ENCODE data around the gene ZNF497. TPM values are rescaled to one million over a fixed set of nuclear protein-coding genes. Genes with fewer than 3 reads are reported as not detected.
A peak's percentile ranks its signal among the peaks of the same experiment; 100 is the strongest.

The ZNF497 gene
- total RNA-seq, 1 donor from 2014 or later = 0.79 TPM

GRCh38 chr19:58335630-58336029 is 26.9 kb downstream of the ZNF497 start:
- peaks cover 6% of the 10 kb centered on the region for H3K9me3 Mint-ChIP-seq
- H3K27ac Mint-ChIP-seq = no peak overlapping the region
- intact Hi-C loops (cut with micrococcal nuclease) = no loop called here
- peaks cover 53% of the 10 kb centered on the region for H3K36me3 Mint-ChIP-seq (ENCODE audit: low read depth)
- no peak overlapping the region for H3K4me3 Mint-ChIP-seq
- no peaks in the 10 kb centered on the region for H3K4me1 Mint-ChIP-seq
- H3K27me3 Mint-ChIP-seq = no peaks in the 10 kb centered on the region
- no peak for DNase-seq

- DNase-seq = no peak
- intact Hi-C loops (cut with micrococcal nuclease) = no loop called here
- Mint-ChIP-seq H3K27me3 (no peaks in the 10 kb centered on the region), H3K27ac (no peak overlapping the region), H3K4me3 (no peak overlapping the region), H3K9me3 (peaks cover 2% of the 10 kb centered on the region), H3K4me1 (no peaks in the 10 kb centered on the region), H3K36me3 (ENCODE audit: low read depth) (peaks cover 47% of the 10 kb centered on the region)
Observed at GRCh38 chr19:58334691-58335249, 27.8 kb downstream of the ZNF497 start.

- intact Hi-C loops (cut with micrococcal nuclease) = no loop called here
- Mint-ChIP-seq H3K9me3 (no peaks in the 10 kb centered on the region), H3K36me3 (ENCODE audit: low read depth) (peaks cover 27% of the 10 kb centered on the region), H3K27ac (no peak overlapping the region), H3K4me1 (peaks cover 5% of the 10 kb centered on the region), H3K27me3 (no peaks in the 10 kb centered on the region), H3K4me3 (no peak overlapping the region)
- no peak for DNase-seq
Observed at GRCh38 chr19:58332697-58333096, 29.9 kb downstream of the ZNF497 start.

GRCh38 chr19:58330458-58330857 is 32.1 kb downstream of the ZNF497 start:
- no peak overlapping the region for H3K27ac Mint-ChIP-seq
- intact Hi-C loops (cut with micrococcal nuclease) = no loop called here
- no peaks in the 10 kb centered on the region for H3K9me3 Mint-ChIP-seq
- H3K36me3 Mint-ChIP-seq (ENCODE audit: low read depth) = peaks cover 11% of the 10 kb centered on the region
- peaks cover 5% of the 10 kb centered on the region for H3K4me1 Mint-ChIP-seq
- H3K4me3 Mint-ChIP-seq = no peak overlapping the region
- no peaks in the 10 kb centered on the region for H3K27me3 Mint-ChIP-seq
- DNase-seq = no peak

GRCh38 chr19:58328999-58329398 is 33.6 kb downstream of the ZNF497 start:
- H3K4me3 Mint-ChIP-seq = no peak overlapping the region
- peaks cover 5% of the 10 kb centered on the region for H3K4me1 Mint-ChIP-seq
- H3K27me3 Mint-ChIP-seq = no peaks in the 10 kb centered on the region
- no peaks in the 10 kb centered on the region for H3K9me3 Mint-ChIP-seq
- H3K27ac Mint-ChIP-seq = no peak overlapping the region
- intact Hi-C loops (cut with micrococcal nuclease) = no loop called here
- peaks cover 2% of the 10 kb centered on the region for H3K36me3 Mint-ChIP-seq (ENCODE audit: low read depth)
- DNase-seq = no peak

- Mint-ChIP-seq H3K4me3 (no peak within 1 kb of the TSS), H3K36me3 (ENCODE audit: low read depth) (peaks cover 10% of the 10 kb centered on the region), H3K4me1 (peaks cover 5% of the 10 kb centered on the region), H3K9me3 (no peaks in the 10 kb centered on the region), H3K27ac (no peak within 1 kb of the TSS), H3K27me3 (no peaks in the 10 kb centered on the region)
- intact Hi-C loops (cut with micrococcal nuclease) = loop anchor here (1.0 to 2.0 kb wide), 9 partner anchors 20 to 140 kb away; partner anchors contain the start of genes ERVK3-1, ZNF132, ZNF324 and ZNF497
- DNase-seq = peak; percentile 97
Observed at GRCh38 chr19:58326914-58327726, 35.4 kb downstream of the ZNF497 start, which contains the start of gene ZSCAN22. Gene ZSCAN22 (plus strand): TSS chr19:58326994. CDS start chr19:58334803, 7,809 bp downstream.

- Mint-ChIP-seq H3K4me3 (no peak overlapping the region), H3K36me3 (ENCODE audit: low read depth) (peaks cover 10% of the 10 kb centered on the region), H3K4me1 (peaks cover 5% of the 10 kb centered on the region), H3K27ac (no peak overlapping the region), H3K27me3 (no peaks in the 10 kb centered on the region), H3K9me3 (no peaks in the 10 kb centered on the region)
- intact Hi-C loops (cut with micrococcal nuclease) = loop anchor here (1.0 to 2.0 kb wide), 3 partner anchors 82 to 140 kb away; partner anchors contain the start of genes ZNF132, ZNF324 and ZNF584
- DNase-seq = peak; percentile 61
Observed at GRCh38 chr19:58326501-58326913, 36.0 kb downstream of the ZNF497 start.

GRCh38 chr19:58325311-58326022 is 37.1 kb downstream of the ZNF497 start:
- intact Hi-C loops (cut with micrococcal nuclease) = loop anchor here (1.0 to 2.0 kb wide), 3 partner anchors 83 to 141 kb away; partner anchors contain the start of genes ZNF132, ZNF324 and ZNF584
- H3K27me3 Mint-ChIP-seq = no peaks in the 10 kb centered on the region
- peaks cover 5% of the 10 kb centered on the region for H3K4me1 Mint-ChIP-seq

GRCh38 chr19:58319241-58319640 is 43.3 kb downstream of the ZNF497 start:
- no peak for DNase-seq
- no peak overlapping the region for H3K4me3 Mint-ChIP-seq
- H3K27me3 Mint-ChIP-seq = no peaks in the 10 kb centered on the region
- peaks cover 4% of the 10 kb centered on the region for H3K9me3 Mint-ChIP-seq
- intact Hi-C loops (cut with micrococcal nuclease) = no loop called here
- no peaks in the 10 kb centered on the region for H3K4me1 Mint-ChIP-seq
- no peak overlapping the region for H3K27ac Mint-ChIP-seq
- H3K36me3 Mint-ChIP-seq (ENCODE audit: low read depth) = peaks cover 39% of the 10 kb centered on the region

More at GRCh38 chr19:58325311-58326022, 37.1 kb downstream of the ZNF497 start:
- Mint-ChIP-seq H3K36me3 (ENCODE audit: low read depth) (peaks cover 10% of the 10 kb centered on the region), H3K9me3 (no peaks in the 10 kb centered on the region), H3K27ac (no peak overlapping the region), H3K4me3 (no peak overlapping the region)
- DNase-seq = no peak

GRCh38 chr19:58318297-58318696 is 44.3 kb downstream of the ZNF497 start:
- no peak overlapping the region for H3K4me3 Mint-ChIP-seq
- no peak for DNase-seq
- no peaks in the 10 kb centered on the region for H3K4me1 Mint-ChIP-seq
- peaks cover 4% of the 10 kb centered on the region for H3K9me3 Mint-ChIP-seq
- no peaks in the 10 kb centered on the region for H3K27me3 Mint-ChIP-seq
- peaks cover 42% of the 10 kb centered on the region for H3K36me3 Mint-ChIP-seq (ENCODE audit: low read depth)
- no peak overlapping the region for H3K27ac Mint-ChIP-seq
- intact Hi-C loops (cut with micrococcal nuclease) = no loop called here

- Mint-ChIP-seq H3K9me3 (peaks cover 7% of the 10 kb centered on the region), H3K36me3 (ENCODE audit: low read depth) (peaks cover 44% of the 10 kb centered on the region), H3K4me3 (no peak overlapping the region), H3K27me3 (no peaks in the 10 kb centered on the region), H3K27ac (no peak overlapping the region), H3K4me1 (no peaks in the 10 kb centered on the region)
- intact Hi-C loops (cut with micrococcal nuclease) = no loop called here
- peak; percentile 72 for DNase-seq
Observed at GRCh38 chr19:58317476-58318072, 45.0 kb downstream of the ZNF497 start.

- Mint-ChIP-seq H3K27ac (no peak overlapping the region), H3K4me1 (peaks cover 2% of the 10 kb centered on the region), H3K36me3 (ENCODE audit: low read depth) (peaks cover 59% of the 10 kb centered on the region), H3K9me3 (peaks cover 14% of the 10 kb centered on the region), H3K4me3 (no peak overlapping the region), H3K27me3 (no peaks in the 10 kb centered on the region)
- intact Hi-C loops (cut with micrococcal nuclease) = no loop called here
- DNase-seq = no peak
Observed at GRCh38 chr19:58315580-58315979, 47.0 kb downstream of the ZNF497 start.

GRCh38 chr19:58311345-58311865 is 51.1 kb downstream of the ZNF497 start:
- Mint-ChIP-seq H3K27ac (no peak overlapping the region), H3K4me3 (no peak overlapping the region), H3K9me3 (peaks cover 17% of the 10 kb centered on the region), H3K27me3 (no peaks in the 10 kb centered on the region), H3K4me1 (peaks cover 20% of the 10 kb centered on the region), H3K36me3 (ENCODE audit: low read depth) (peaks cover 87% of the 10 kb centered on the region)
- no peak for DNase-seq
- intact Hi-C loops (cut with micrococcal nuclease) = no loop called here

Measured in activated CD4-positive, alpha-beta T cell treated with anti-CD3 and anti-CD28 coated beads, Interleukin-2, amount 10 ng/mL, durations not matched to agents 24 days and 14 days (primary cell).